RWPE2 (cell line): Measurements from ENCODE around the gene C12orf56.

ENCODE experiments used
- ATAC-seq: fragments of 200-7000 bp; cut with Tn5 transposase; 3 replicates; pipeline ENCODE4 v1.9.1; 2021; ENCODE audit warnings: low read depth
- DNase-seq: peaks from one replicate; pipeline ENCODE4 v3.0.0-alpha.2; 2020; ENCODE audit warnings: low spot score
- H3K27ac ChIP-seq: fragments of 450-650 bp; 2 replicates; pipeline ENCODE4 v1.5.1; 2017; ENCODE audit warnings: mild to moderate bottlenecking; ENCODE audit not compliant: poor library complexity, severe bottlenecking
- H3K27me3 ChIP-seq: fragments of 250-450 bp; sonication (Bioruptor Pico); 2 replicates; pipeline ENCODE4 v1.5.1; 2021; ENCODE audit warnings: mild to moderate bottlenecking, moderate library complexity; ENCODE audit not compliant: insufficient read depth, poor library complexity, severe bottlenecking
- H3K36me3 ChIP-seq: fragments of 250-450 bp; sonication (Bioruptor Pico); 2 replicates; pipeline ENCODE4 v1.5.1; 2020; ENCODE audit warnings: low read depth, mild to moderate bottlenecking, moderate library complexity
- H3K4me1 ChIP-seq: fragments of 250-450 bp; sonication (Bioruptor Pico); 2 replicates; pipeline ENCODE4 v1.5.1; 2021; ENCODE audit warnings: mild to moderate bottlenecking, moderate library complexity; ENCODE audit not compliant: insufficient read depth, poor library complexity, severe bottlenecking
- H3K4me3 ChIP-seq: fragments of 250-450 bp; sonication (Bioruptor Pico); 2 replicates; pipeline ENCODE4 v1.5.1; 2021; ENCODE audit warnings: mild to moderate bottlenecking, moderate library complexity; ENCODE audit not compliant: severe bottlenecking
- H3K9me3 ChIP-seq: fragments of 250-450 bp; sonication (Bioruptor Pico); 2 replicates; pipeline ENCODE4 v1.5.1; 2021; ENCODE audit warnings: mild to moderate bottlenecking, moderate library complexity; ENCODE audit not compliant: severe bottlenecking
- TF ChIP-seq, protein P1 (sequence below): fragments of 450-650 bp; IDR thresholded peaks from one replicate; pipeline ENCODE4 v1.5.1; 2017; ENCODE audit warnings: mild to moderate bottlenecking, moderate library complexity; ENCODE audit not compliant: poor library complexity, severe bottlenecking

The C12orf56 gene

GRCh38 chr12:64229240-64229639, 161.3 kb downstream of the C12orf56 start:
- no peak overlapping the region for H3K27ac ChIP-seq
- no peaks in the 10 kb centered on the region for H3K27me3 ChIP-seq
- H3K4me3 ChIP-seq: no peak overlapping the region
- no peaks in the 10 kb centered on the region for H3K36me3 ChIP-seq
- no peaks in the 10 kb centered on the region for H3K4me1 ChIP-seq
- DNase-seq: no peak
- TF ChIP-seq, protein P1, sequence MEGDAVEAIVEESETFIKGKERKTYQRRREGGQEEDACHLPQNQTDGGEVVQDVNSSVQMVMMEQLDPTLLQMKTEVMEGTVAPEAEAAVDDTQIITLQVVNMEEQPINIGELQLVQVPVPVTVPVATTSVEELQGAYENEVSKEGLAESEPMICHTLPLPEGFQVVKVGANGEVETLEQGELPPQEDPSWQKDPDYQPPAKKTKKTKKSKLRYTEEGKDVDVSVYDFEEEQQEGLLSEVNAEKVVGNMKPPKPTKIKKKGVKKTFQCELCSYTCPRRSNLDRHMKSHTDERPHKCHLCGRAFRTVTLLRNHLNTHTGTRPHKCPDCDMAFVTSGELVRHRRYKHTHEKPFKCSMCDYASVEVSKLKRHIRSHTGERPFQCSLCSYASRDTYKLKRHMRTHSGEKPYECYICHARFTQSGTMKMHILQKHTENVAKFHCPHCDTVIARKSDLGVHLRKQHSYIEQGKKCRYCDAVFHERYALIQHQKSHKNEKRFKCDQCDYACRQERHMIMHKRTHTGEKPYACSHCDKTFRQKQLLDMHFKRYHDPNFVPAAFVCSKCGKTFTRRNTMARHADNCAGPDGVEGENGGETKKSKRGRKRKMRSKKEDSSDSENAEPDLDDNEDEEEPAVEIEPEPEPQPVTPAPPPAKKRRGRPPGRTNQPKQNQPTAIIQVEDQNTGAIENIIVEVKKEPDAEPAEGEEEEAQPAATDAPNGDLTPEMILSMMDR: no peak
- no peaks in the 10 kb centered on the region for H3K9me3 ChIP-seq
- no peak for ATAC-seq

DNA sequence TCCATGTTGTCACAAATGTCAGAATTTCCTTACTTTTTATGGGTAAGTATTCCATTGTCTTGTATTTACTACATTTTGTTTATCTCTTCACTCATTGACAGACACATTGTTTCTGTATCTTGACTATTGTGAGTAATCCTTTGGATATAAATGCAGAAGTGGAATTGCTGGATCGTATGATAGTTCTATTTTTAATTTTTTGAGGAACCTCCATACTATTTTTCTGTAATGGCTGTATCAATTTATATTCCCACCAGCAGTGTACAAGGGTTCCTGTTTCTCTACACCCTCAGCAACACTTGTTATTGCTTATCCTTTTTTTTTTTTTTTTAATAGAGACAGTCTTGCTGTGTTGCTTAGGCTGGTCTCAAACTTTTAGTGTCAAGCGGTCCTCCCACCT, 164.9 kb downstream of the C12orf56 start:
- no peaks in the 10 kb centered on the region for H3K36me3 ChIP-seq
- H3K27me3 ChIP-seq: no peaks in the 10 kb centered on the region
- H3K4me3 ChIP-seq: no peak overlapping the region
- H3K4me1 ChIP-seq: peaks cover 5% of the 10 kb centered on the region
- no peak for DNase-seq
- no peak overlapping the region for H3K27ac ChIP-seq
- TF ChIP-seq, protein P1: no peak
- no peak for ATAC-seq
- no peaks in the 10 kb centered on the region for H3K9me3 ChIP-seq

GRCh38 chr12:64222009-64222765, 168.4 kb downstream of the C12orf56 start, which contains the start of gene KICS2:
KICS2 (minus strand) TSS chr12:64222296; CDS start chr12:64222237, 59 bp downstream.
- no peaks in the 10 kb centered on the region for H3K36me3 ChIP-seq
- no peaks in the 10 kb centered on the region for H3K9me3 ChIP-seq
- TF ChIP-seq, protein P1: no peak
- peak; percentile 85 for ATAC-seq
- peaks cover 5% of the 10 kb centered on the region for H3K4me1 ChIP-seq
- H3K27me3 ChIP-seq: no peaks in the 10 kb centered on the region
- peak within 1 kb of the TSS; percentile 70 for H3K4me3 ChIP-seq
- H3K27ac ChIP-seq: peak within 1 kb of the TSS; percentile 41
- DNase-seq: peak; percentile 92

GRCh38 chr12:64221651-64222008, 168.9 kb downstream of the C12orf56 start:
- Histone ChIP-seq H3K9me3 (no peaks in the 10 kb centered on the region), H3K27me3 (no peaks in the 10 kb centered on the region), H3K36me3 (no peaks in the 10 kb centered on the region), H3K4me3 (peak overlapping the region; percentile 70), H3K4me1 (peaks cover 5% of the 10 kb centered on the region), H3K27ac (peak overlapping the region; percentile 41)
- peak; percentile 84 for DNase-seq
- peak; percentile 86 for ATAC-seq
- TF ChIP-seq, protein P1: no peak

DNA sequence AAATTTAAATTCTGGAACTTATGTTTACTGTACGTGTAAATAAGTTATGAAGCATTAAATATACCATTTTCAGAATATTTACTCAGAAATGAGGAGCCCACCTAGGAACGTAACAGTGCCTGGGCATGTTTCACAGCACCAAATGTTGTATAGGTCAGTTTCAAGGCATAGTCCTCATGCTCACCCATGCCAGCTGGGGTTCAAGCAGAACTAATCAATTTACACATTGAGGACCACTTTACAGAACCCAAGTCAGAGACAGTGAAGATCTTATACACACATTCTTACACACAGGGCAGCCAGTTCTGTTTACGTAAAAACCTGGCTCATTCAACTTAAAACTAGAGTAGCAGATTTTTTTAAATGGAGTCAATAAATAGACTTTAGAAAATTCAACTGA, 170.5 kb downstream of the C12orf56 start:
- Histone ChIP-seq H3K9me3 (no peaks in the 10 kb centered on the region), H3K4me1 (peaks cover 5% of the 10 kb centered on the region), H3K27me3 (no peaks in the 10 kb centered on the region), H3K27ac (no peak overlapping the region), H3K4me3 (no peak overlapping the region), H3K36me3 (no peaks in the 10 kb centered on the region)
- TF ChIP-seq, protein P1: no peak
- no peak for ATAC-seq
- DNase-seq: no peak
